PC-9 (cell line): ENCODE measurements around the gene MAGI1.

ENCODE experiments used
- CTCF ChIP-seq: fragments of 200-600 bp; sonication (generic); conservative IDR thresholded peaks from 2 replicates; pipeline ENCODE4 v1.6.1; 2017; ENCODE audit warnings: mixed run types, antibody characterized with exemption, mild to moderate bottlenecking, moderate library complexity
- EZH2 ChIP-seq: fragments of 200-600 bp; sonication (generic); IDR thresholded peaks from 2 replicates; pipeline ENCODE4 v1.8.0; 2017; ENCODE audit warnings: antibody characterized with exemption, low read depth

DNA sequence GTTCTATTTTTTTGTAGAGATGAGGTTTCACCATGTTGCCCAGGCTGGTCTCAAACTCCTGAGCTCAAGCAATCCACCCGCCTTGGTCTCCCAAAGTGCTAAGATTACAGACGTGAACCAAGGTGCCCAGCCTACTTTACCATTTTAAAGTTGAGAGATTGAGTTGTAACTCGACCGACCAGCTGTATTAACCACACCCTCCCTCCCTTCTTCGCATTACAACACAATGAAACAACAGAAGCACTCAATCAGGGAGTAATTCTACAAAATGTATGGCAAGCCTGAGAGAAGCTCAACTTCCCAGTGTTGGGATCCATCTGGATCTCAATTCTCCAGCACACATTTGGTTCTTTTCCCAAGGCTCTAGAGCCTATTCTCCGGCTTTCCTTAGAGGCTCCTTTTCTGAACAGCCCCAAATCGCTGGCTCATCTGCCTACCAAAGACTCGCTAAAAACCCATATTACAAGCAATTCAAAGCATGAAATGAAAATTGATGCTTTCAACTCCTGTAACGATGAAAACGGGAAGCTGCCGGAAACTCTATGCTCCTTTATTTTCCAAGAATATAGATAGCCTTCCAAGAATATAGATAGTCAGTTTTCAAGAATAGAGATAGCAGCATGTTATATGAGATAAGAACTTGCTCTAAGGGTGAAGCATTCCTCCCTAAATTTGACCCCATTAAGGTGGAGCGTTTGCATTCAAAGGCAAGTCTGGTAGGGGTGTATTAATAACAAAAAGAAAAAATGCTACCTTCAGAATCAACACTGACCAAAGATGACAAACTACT, 450.9 kb downstream of the MAGI1 start:
- no peak for TF ChIP-seq EZH2
- TF ChIP-seq CTCF = no peak
